CD4-positive, alpha-beta T cell treated with Interleukin-1 beta for 1 hour (primary cell): ENCODE results near the gene DAZ4.
"Not testable (repeated sequence)": the region's sequence is repeated elsewhere in the genome, so short reads cannot be mapped to it uniquely, and the experiment has no call there.

Source experiments
- DNase-seq, 2 donors: peaks; one replicate each; pipeline ENCODE4 v3.0.0-alpha.2; 2020 to 2022

The DAZ4 gene, protein sequence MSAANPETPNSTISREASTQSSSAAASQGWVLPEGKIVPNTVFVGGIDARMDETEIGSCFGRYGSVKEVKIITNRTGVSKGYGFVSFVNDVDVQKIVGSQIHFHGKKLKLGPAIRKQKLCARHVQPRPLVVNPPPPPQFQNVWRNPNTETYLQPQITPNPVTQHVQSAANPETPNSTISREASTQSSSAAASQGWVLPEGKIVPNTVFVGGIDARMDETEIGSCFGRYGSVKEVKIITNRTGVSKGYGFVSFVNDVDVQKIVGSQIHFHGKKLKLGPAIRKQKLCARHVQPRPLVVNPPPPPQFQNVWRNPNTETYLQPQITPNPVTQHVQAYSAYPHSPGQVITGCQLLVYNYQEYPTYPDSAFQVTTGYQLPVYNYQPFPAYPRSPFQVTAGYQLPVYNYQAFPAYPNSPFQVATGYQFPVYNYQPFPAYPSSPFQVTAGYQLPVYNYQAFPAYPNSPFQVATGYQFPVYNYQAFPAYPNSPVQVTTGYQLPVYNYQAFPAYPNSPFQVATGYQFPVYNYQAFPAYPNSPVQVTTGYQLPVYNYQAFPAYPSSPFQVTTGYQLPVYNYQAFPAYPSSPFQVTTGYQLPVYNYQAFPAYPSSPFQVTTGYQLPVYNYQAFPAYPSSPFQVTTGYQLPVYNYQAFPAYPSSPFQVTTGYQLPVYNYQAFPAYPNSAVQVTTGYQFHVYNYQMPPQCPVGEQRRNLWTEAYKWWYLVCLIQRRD

DNA sequence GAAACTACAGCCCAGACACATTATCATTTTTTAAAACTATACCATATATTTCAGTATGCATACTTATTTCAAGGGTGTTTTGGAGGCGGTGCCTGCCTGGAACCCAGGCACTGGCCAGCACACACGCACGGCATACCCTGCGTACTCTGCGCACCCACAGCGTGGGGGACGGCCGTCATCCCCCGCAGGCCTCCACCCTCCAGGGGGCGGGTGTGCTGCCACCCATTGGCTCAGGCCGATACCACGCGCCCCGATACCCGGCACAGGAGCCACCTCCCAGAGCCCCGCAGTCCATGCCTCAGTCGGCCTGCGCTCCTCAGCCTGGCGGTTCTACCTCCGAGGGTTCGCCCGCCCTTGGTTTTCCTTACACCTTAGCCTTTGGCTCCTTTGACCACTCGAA, at the start of gene DAZ4:
Gene DAZ4, plus strand, starts transcription at position 301 of the 400 bp plus-strand sequence. CDS start 208 bp downstream, outside the sequence.
- not testable (repeated sequence) for DNase-seq

DNA sequence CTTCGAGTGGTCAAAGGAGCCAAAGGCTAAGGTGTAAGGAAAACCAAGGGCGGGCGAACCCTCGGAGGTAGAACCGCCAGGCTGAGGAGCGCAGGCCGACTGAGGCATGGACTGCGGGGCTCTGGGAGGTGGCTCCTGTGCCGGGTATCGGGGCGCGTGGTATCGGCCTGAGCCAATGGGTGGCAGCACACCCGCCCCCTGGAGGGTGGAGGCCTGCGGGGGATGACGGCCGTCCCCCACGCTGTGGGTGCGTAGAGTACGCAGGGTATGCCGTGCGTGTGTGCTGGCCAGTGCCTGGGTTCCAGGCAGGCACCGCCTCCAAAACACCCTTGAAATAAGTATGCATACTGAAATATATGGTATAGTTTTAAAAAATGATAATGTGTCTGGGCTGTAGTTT, 20.4 kb upstream of the DAZ4 start, which contains the start of gene DAZ3:
Gene DAZ3, minus strand, starts transcription at position 101 of the 400 bp plus-strand sequence. CDS start 208 bp downstream, outside the sequence.
- DNase-seq, result not testable (repeated sequence)

DNA sequence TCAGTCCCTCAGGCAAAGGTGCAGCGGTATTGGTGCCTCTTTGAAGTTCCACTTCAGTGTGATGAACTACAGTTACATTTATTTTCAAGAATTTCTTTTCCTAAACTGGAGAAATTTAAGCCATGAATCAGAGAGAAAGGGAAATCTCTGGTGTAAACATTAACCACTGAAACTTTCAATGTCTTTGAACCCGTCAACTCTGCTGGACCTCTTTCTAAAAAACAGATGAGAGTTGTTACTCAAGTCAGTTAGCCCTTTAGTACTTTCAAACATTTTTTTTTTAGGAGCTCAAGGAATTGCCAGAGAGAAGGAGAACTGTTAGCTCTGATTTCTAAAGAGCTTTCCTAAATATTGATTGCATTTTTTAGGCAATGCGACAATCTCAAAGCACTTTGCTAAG, 11.9 kb upstream of the DAZ4 start:
- DNase-seq, result not testable (repeated sequence)

DNA sequence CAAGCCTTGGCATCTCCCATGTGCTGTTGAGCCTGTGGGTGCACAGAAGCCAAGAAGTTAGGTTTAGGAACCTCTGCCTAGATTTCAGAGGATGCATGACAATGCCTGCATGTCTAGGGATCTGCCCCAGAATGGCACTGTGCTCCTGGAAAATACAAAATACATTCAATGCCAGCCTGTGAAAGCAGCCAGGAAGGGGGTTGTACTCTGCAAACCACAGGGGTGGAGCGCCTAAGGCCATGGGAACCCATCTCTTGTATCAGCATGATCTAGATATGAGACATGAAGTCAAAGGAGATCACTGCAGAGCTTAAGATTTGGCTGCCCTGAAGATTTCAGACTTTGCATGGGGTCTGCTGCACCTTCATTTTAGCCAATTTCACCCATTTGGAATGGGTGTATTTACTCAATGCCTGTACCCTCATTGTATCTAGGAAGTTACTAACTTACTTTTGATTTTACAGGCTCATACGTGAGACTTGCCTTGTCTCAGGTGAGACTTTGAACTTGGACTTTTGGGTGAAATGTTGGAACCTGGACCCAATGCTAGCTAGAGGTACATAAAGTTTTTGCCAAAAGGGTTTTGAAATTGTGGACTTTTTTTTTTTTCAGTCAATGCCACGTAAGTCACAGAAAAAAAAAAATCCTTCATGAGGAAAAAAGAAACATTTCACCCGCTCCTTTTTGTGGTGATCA, 9.4 kb upstream of the DAZ4 start:
- DNase-seq, result not testable (repeated sequence)

DNA sequence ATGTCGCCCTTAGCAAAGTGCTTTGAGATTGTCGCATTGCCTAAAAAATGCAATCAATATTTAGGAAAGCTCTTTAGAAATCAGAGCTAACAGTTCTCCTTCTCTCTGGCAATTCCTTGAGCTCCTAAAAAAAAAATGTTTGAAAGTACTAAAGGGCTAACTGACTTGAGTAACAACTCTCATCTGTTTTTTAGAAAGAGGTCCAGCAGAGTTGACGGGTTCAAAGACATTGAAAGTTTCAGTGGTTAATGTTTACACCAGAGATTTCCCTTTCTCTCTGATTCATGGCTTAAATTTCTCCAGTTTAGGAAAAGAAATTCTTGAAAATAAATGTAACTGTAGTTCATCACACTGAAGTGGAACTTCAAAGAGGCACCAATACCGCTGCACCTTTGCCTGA, 8.7 kb upstream of the DAZ4 start:
- not testable (repeated sequence) for DNase-seq
